ENCODE measurements around the gene ABCA4.

ABCA4 gene

DNA sequence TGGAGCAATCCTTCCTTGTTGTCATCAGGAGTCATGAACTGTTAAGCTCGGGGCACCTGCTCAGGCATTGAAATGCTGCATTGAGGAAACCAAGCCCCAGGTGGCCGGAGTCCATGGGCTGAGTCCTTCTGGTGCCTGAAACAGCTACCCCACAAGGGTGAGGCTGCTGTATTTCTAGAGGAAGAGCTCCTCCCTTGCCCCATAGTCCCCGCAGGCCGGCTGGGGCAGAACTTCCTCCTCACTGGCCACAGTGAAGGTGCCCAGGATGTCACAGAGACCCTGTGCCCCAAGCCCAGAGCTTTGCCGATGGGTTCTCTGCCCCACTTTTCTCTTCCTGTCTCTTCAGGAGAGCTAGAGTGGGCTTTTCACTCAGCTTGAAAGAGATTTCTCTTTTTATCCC lies 130.9 kb downstream of the ABCA4 start (continued):
- TF ChIP-seq, protein P1, sequence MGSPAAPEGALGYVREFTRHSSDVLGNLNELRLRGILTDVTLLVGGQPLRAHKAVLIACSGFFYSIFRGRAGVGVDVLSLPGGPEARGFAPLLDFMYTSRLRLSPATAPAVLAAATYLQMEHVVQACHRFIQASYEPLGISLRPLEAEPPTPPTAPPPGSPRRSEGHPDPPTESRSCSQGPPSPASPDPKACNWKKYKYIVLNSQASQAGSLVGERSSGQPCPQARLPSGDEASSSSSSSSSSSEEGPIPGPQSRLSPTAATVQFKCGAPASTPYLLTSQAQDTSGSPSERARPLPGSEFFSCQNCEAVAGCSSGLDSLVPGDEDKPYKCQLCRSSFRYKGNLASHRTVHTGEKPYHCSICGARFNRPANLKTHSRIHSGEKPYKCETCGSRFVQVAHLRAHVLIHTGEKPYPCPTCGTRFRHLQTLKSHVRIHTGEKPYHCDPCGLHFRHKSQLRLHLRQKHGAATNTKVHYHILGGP (tag by site-specific recombination; IDR thresholded peaks at IDR 0.05), result no peak

DNA sequence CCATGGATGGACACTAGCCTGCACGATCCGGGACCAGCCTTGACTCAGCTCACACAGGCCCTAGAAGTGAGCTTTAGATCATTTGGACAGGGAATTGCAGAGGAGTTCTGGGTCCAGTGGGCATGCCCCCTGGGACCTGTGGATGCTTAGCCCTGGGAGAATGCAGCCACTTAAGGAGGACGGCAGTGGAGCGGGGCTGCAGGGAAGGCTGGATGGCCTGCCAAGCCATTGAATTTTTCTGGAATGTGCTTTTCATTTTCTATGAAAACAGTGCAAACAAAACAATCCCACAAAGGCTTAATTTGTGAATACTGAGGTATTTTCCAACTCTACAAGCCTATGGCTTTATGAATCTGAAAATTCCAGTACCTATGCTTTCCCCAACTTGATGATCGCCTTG lies 131.3 kb downstream of the ABCA4 start:
- ChIA-PET CTCF (interaction anchor here (1.0 to 1.3 kb wide), 2 partner anchors 9 to 80 kb away, joined by 3 to 8 read pairs; no protein-coding TSS in a partner anchor), POLR2A (no interaction called here)
- TF ChIP-seq, protein P2, sequence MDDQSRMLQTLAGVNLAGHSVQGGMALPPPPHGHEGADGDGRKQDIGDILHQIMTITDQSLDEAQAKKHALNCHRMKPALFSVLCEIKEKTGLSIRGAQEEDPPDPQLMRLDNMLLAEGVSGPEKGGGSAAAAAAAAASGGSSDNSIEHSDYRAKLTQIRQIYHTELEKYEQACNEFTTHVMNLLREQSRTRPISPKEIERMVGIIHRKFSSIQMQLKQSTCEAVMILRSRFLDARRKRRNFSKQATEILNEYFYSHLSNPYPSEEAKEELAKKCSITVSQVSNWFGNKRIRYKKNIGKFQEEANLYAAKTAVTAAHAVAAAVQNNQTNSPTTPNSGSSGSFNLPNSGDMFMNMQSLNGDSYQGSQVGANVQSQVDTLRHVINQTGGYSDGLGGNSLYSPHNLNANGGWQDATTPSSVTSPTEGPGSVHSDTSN (CRISPR knock-in tag; IDR thresholded peaks at IDR 0.05), result no peak
- TF ChIP-seq ZBTB7A (tag by site-specific recombination; IDR thresholded peaks at IDR 0.05; ENCODE audit: low read depth) (no peak), YY2 (tag by site-specific recombination; IDR thresholded peaks at IDR 0.05) (no peak), ZNF433 (tag by site-specific recombination; IDR thresholded peaks at IDR 0.05; ENCODE audit: low read depth) (no peak), ZNF112 (tag by site-specific recombination; IDR thresholded peaks at IDR 0.05) (no peak), ZNF157 (tag by site-specific recombination; IDR thresholded peaks at IDR 0.05) (no peak), ZBTB1 (tag by site-specific recombination; IDR thresholded peaks at IDR 0.05) (no peak), ZXDB (tag by site-specific recombination; IDR thresholded peaks at IDR 0.05) (no peak), SCRT1 (tag by site-specific recombination; IDR thresholded peaks at IDR 0.05; ENCODE audit: borderline replicate concordance) (no peak), ZNF239 (tag by site-specific recombination; IDR thresholded peaks at IDR 0.05) (no peak), ZNF791 (tag by site-specific recombination; IDR thresholded peaks at IDR 0.05) (no peak), MZF1 (tag by site-specific recombination; IDR thresholded peaks at IDR 0.05; ENCODE audit: borderline replicate concordance) (no peak), ZNF529 (tag by site-specific recombination; IDR thresholded peaks at IDR 0.05; ENCODE audit: insufficient replicate concordance) (no peak), ZNF394 (tag by site-specific recombination; IDR thresholded peaks at IDR 0.05; ENCODE audit: borderline replicate concordance) (no peak), KLF1 (tag by site-specific recombination; IDR thresholded peaks at IDR 0.05) (no peak)
- TF ChIP-seq, protein P3, sequence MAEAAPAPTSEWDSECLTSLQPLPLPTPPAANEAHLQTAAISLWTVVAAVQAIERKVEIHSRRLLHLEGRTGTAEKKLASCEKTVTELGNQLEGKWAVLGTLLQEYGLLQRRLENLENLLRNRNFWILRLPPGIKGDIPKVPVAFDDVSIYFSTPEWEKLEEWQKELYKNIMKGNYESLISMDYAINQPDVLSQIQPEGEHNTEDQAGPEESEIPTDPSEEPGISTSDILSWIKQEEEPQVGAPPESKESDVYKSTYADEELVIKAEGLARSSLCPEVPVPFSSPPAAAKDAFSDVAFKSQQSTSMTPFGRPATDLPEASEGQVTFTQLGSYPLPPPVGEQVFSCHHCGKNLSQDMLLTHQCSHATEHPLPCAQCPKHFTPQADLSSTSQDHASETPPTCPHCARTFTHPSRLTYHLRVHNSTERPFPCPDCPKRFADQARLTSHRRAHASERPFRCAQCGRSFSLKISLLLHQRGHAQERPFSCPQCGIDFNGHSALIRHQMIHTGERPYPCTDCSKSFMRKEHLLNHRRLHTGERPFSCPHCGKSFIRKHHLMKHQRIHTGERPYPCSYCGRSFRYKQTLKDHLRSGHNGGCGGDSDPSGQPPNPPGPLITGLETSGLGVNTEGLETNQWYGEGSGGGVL (tag by site-specific recombination; IDR thresholded peaks at IDR 0.05), result no peak
- TF ChIP-seq, protein P4, sequence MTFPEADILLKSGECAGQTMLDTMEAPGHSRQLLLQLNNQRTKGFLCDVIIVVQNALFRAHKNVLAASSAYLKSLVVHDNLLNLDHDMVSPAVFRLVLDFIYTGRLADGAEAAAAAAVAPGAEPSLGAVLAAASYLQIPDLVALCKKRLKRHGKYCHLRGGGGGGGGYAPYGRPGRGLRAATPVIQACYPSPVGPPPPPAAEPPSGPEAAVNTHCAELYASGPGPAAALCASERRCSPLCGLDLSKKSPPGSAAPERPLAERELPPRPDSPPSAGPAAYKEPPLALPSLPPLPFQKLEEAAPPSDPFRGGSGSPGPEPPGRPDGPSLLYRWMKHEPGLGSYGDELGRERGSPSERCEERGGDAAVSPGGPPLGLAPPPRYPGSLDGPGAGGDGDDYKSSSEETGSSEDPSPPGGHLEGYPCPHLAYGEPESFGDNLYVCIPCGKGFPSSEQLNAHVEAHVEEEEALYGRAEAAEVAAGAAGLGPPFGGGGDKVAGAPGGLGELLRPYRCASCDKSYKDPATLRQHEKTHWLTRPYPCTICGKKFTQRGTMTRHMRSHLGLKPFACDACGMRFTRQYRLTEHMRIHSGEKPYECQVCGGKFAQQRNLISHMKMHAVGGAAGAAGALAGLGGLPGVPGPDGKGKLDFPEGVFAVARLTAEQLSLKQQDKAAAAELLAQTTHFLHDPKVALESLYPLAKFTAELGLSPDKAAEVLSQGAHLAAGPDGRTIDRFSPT (tag by site-specific recombination; IDR thresholded peaks at IDR 0.05), result no peak
- TF ChIP-seq, protein P5, sequence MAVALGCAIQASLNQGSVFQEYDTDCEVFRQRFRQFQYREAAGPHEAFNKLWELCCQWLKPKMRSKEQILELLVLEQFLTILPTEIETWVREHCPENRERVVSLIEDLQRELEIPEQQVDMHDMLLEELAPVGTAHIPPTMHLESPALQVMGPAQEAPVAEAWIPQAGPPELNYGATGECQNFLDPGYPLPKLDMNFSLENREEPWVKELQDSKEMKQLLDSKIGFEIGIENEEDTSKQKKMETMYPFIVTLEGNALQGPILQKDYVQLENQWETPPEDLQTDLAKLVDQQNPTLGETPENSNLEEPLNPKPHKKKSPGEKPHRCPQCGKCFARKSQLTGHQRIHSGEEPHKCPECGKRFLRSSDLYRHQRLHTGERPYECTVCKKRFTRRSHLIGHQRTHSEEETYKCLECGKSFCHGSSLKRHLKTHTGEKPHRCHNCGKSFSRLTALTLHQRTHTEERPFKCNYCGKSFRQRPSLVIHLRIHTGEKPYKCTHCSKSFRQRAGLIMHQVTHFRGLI (tag by site-specific recombination; IDR thresholded peaks at IDR 0.05), result no peak
- TF ChIP-seq, protein P6, sequence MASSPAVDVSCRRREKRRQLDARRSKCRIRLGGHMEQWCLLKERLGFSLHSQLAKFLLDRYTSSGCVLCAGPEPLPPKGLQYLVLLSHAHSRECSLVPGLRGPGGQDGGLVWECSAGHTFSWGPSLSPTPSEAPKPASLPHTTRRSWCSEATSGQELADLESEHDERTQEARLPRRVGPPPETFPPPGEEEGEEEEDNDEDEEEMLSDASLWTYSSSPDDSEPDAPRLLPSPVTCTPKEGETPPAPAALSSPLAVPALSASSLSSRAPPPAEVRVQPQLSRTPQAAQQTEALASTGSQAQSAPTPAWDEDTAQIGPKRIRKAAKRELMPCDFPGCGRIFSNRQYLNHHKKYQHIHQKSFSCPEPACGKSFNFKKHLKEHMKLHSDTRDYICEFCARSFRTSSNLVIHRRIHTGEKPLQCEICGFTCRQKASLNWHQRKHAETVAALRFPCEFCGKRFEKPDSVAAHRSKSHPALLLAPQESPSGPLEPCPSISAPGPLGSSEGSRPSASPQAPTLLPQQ (tag by site-specific recombination; IDR thresholded peaks at IDR 0.05), result no peak
- no peaks in the 10 kb centered on the region for H3K4me1 ChIP-seq (ENCODE audit: control insufficient read depth, insufficient read depth, low read length)
- no peaks in the 10 kb centered on the region for H3K9me3 ChIP-seq (ENCODE audit: control insufficient read depth, insufficient read depth, low read depth, low read length)
- no peaks in the 10 kb centered on the region for H3K36me3 ChIP-seq (ENCODE audit: control insufficient read depth in 2 of 2, insufficient read depth in 1 of 2, low read length in 2 of 2)
- no peak overlapping the region for H3K27ac ChIP-seq (ENCODE audit: extremely low read depth, low read depth, low read length)
- no peak overlapping the region for H3K4me3 ChIP-seq (ENCODE audit: low read depth, low read length)

Measured in HEK293 (cell line).